NCI-H526 treated with DMSO at 0.1 percent for 48 hours (cell line): ENCODE results near the gene CCDC160.
"Not testable (repeated sequence)": the region's sequence is repeated elsewhere in the genome, so short reads cannot be mapped to it uniquely, and the experiment has no call there.

Source experiments
- DNase-seq: peaks from one replicate; lab custom pipeline; 2025; lab: John Stamatoyannopoulos, UW

Gene CCDC160

GRCh38 chrX:134236626-134237614, at the start of gene CCDC160:
Gene CCDC160 (plus strand): TSS chrX:134237182. CDS start chrX:134244801, 7,619 bp downstream.
- no peak for DNase-seq

- no peak for DNase-seq
Measured at GRCh38 chrX:134191281-134191680, 45.7 kb upstream of the CCDC160 start.

- no peak for DNase-seq
Measured at GRCh38 chrX:134194915-134195314, 42.1 kb upstream of the CCDC160 start.

GRCh38 chrX:134202561-134202960, 34.4 kb upstream of the CCDC160 start:
- DNase-seq = no peak

GRCh38 chrX:134206221-134206620, 30.8 kb upstream of the CCDC160 start:
- no peak for DNase-seq

- DNase-seq = no peak
Measured at GRCh38 chrX:134210465-134210864, 26.5 kb upstream of the CCDC160 start.

GRCh38 chrX:134235236-134235635, 1.7 kb upstream of the CCDC160 start:
- DNase-seq = no peak

GRCh38 chrX:134238144-134238543, 1.2 kb downstream of the CCDC160 start:
- not testable (repeated sequence) for DNase-seq

- DNase-seq = no peak
Measured at GRCh38 chrX:134239016-134239415, 2.0 kb downstream of the CCDC160 start.

GRCh38 chrX:134240209-134240608, 3.2 kb downstream of the CCDC160 start:
- no peak for DNase-seq

- DNase-seq = no peak
Measured at GRCh38 chrX:134241960-134242619, 5.1 kb downstream of the CCDC160 start.

GRCh38 chrX:134244043-134244442, 7.1 kb downstream of the CCDC160 start:
- no peak for DNase-seq

GRCh38 chrX:134246282-134246681, 9.3 kb downstream of the CCDC160 start:
- no peak for DNase-seq

- DNase-seq = no peak
Measured at GRCh38 chrX:134247492-134247891, 10.5 kb downstream of the CCDC160 start.

- no peak for DNase-seq
Measured at GRCh38 chrX:134249241-134249640, 12.3 kb downstream of the CCDC160 start.

GRCh38 chrX:134251241-134251640, 14.3 kb downstream of the CCDC160 start:
- DNase-seq = no peak

- no peak for DNase-seq
Measured at GRCh38 chrX:134254511-134254910, 17.5 kb downstream of the CCDC160 start.

GRCh38 chrX:134255555-134255954, 18.6 kb downstream of the CCDC160 start:
- DNase-seq = no peak

GRCh38 chrX:134256684-134257083, 19.7 kb downstream of the CCDC160 start:
- DNase-seq = no peak

GRCh38 chrX:134258202-134258601, 21.2 kb downstream of the CCDC160 start:
- DNase-seq = no peak

GRCh38 chrX:134285934-134286333, 49.0 kb downstream of the CCDC160 start:
- not testable (repeated sequence) for DNase-seq

- no peak for DNase-seq
Measured at GRCh38 chrX:134287346-134287745, 50.4 kb downstream of the CCDC160 start.

- DNase-seq = no peak
Measured at GRCh38 chrX:134294548-134294947, 57.6 kb downstream of the CCDC160 start.
